Peyer's patch (tissue), 4 donors: ENCODE measurements around the gene NMT1. TPM values are rescaled to one million over a fixed set of nuclear protein-coding genes. Genes with fewer than 3 reads are reported as not detected.
A peak's percentile ranks its signal among the peaks of the same experiment; 100 is the strongest.

ENCODE experiments used
- DNase-seq, 3 donors: peaks; one replicate each; pipeline ENCODE4 v3.0.0-alpha.2; 2017 to 2019
- H3K27ac ChIP-seq, 4 donors: fragments of 200-600 bp; sonication (generic); one replicate each; pipeline ENCODE4 v1.5.1; 2016 to 2019
- H3K27me3 ChIP-seq, 2 donors: fragments of 200-600 bp; sonication (generic); one replicate each; pipeline ENCODE4 v1.5.1; 2019
- H3K36me3 ChIP-seq, 3 donors: fragments of 200-600 bp; sonication (generic); one replicate each; pipeline ENCODE4 v1.5.1; 2016 to 2019
- H3K4me1 ChIP-seq, 4 donors: fragments of 200-600 bp; sonication (generic); one replicate each; pipeline ENCODE4 v1.5.1; 2016 to 2019
- H3K4me3 ChIP-seq, 4 donors: fragments of 200-600 bp; sonication (generic); 1 replicate in 3 of 4; 2 replicates in 1 of 4; pipeline ENCODE4 v1.5.1; 2016 to 2019; ENCODE audit warnings: mild to moderate bottlenecking in 1 of 4
- H3K9me3 ChIP-seq, 4 donors: fragments of 200-600 bp; sonication (generic); one replicate each; pipeline ENCODE4 v1.5.1; 2016 to 2019; ENCODE audit warnings: mild to moderate bottlenecking in 1 of 4
- CTCF ChIP-seq, 6 experiments: fragments of 450-650 bp in 4 of 6; fragments of 200-600 bp in 2 of 6; sonication (generic) in 1 of 6; IDR thresholded peaks; one replicate each; pipeline ENCODE4 v1.5.1; 2017 to 2019; ENCODE audit warnings: antibody characterized with exemption in 6 of 6, mild to moderate bottlenecking in 3 of 6, moderate library complexity in 1 of 6
- POLR2A ChIP-seq, 2 donors: fragments of 450-650 bp; IDR thresholded peaks; one replicate each; pipeline ENCODE4 v1.5.1; 2017; ENCODE audit warnings: antibody characterized with exemption in 2 of 2, mild to moderate bottlenecking in 2 of 2, moderate library complexity in 2 of 2
- total RNA-seq, 4 donors: library from RNA; depleted of rRNA; stranded (reverse); fragments of >200 nt; gene quantifications; one replicate each; pipeline ENCODE4 v1.1.0, GENCODE V29; 2016

NMT1 gene
- total RNA-seq, 4 donors from 2014 or later = 60.9 to 111 (median 77.1) TPM

GRCh38 chr17:45107293-45108010 is 46.3 kb downstream of the NMT1 start:
- H3K9me3 ChIP-seq = no peaks in the 10 kb centered on the region
- peaks cover 0 to 4% (median 0%) of the 10 kb centered on the region in 4 donors for H3K4me1 ChIP-seq
- TF ChIP-seq POLR2A (IDR thresholded peaks at IDR 0.05) = no peak
- TF ChIP-seq CTCF (IDR thresholded peaks at IDR 0.05) = no peak
- no peak overlapping the region for H3K27ac ChIP-seq
- no peaks in the 10 kb centered on the region for H3K27me3 ChIP-seq
- H3K4me3 ChIP-seq = no peak overlapping the region
- peaks cover 0 to 71% (median 0%) of the 10 kb centered on the region in 3 donors for H3K36me3 ChIP-seq
- no peak for DNase-seq

GRCh38 chr17:45108051-45108450 is 46.9 kb downstream of the NMT1 start:
- Histone ChIP-seq H3K27me3 (no peaks in the 10 kb centered on the region), H3K4me3 (no peak overlapping the region), H3K27ac (no peak overlapping the region), H3K4me1 (peaks cover 0 to 4% (median 0%) of the 10 kb centered on the region in 4 donors), H3K9me3 (no peaks in the 10 kb centered on the region), H3K36me3 (peaks cover 0 to 65% (median 0%) of the 10 kb centered on the region in 3 donors)
- DNase-seq = no peak
- TF ChIP-seq CTCF (IDR thresholded peaks at IDR 0.05) (no peak), POLR2A (IDR thresholded peaks at IDR 0.05) (no peak)

GRCh38 chr17:45108595-45109521 is 47.7 kb downstream of the NMT1 start:
- no peak for DNase-seq
- H3K36me3 ChIP-seq = peaks cover 0 to 57% (median 0%) of the 10 kb centered on the region in 3 donors

GRCh38 chr17:45110676-45111611 is 49.8 kb downstream of the NMT1 start:
- H3K36me3 ChIP-seq = peaks cover 0 to 36% (median 0%) of the 10 kb centered on the region in 3 donors

More at GRCh38 chr17:45108595-45109521, 47.7 kb downstream of the NMT1 start:
- Histone ChIP-seq H3K9me3 (no peaks in the 10 kb centered on the region), H3K4me1 (peaks cover 0 to 4% (median 0%) of the 10 kb centered on the region in 4 donors), H3K27ac (no peak overlapping the region), H3K4me3 (no peak overlapping the region), H3K27me3 (no peaks in the 10 kb centered on the region)
- no peak for TF ChIP-seq POLR2A (IDR thresholded peaks at IDR 0.05)
- TF ChIP-seq CTCF (IDR thresholded peaks at IDR 0.05) = peak in 3 of 6 experiments; percentile 25 to 39 (median 27)

More at GRCh38 chr17:45110676-45111611, 49.8 kb downstream of the NMT1 start:
- no peak for DNase-seq
- peaks cover 0 to 4% (median 0%) of the 10 kb centered on the region in 4 donors for H3K4me1 ChIP-seq
- peak overlapping the region in 1 of 4 donors; percentile 61 for H3K27ac ChIP-seq
- no peaks in the 10 kb centered on the region for H3K9me3 ChIP-seq
- H3K4me3 ChIP-seq = no peak overlapping the region
- TF ChIP-seq POLR2A (IDR thresholded peaks at IDR 0.05) (no peak), CTCF (IDR thresholded peaks at IDR 0.05) (no peak)
- H3K27me3 ChIP-seq = no peaks in the 10 kb centered on the region
